ENCODE results near the gene TAF11. TPM values are rescaled to one million over a fixed set of nuclear protein-coding genes. Genes with fewer than 3 reads are reported as not detected.
A peak's percentile ranks its signal among the peaks of the same experiment; 100 is the strongest.
"Not testable (repeated sequence)": the region's sequence is repeated elsewhere in the genome, so short reads cannot be mapped to it uniquely, and the experiment has no call there.

Gene TAF11
- total RNA-seq, 1 donor from 2014 or later, result 37.3 TPM

DNA sequence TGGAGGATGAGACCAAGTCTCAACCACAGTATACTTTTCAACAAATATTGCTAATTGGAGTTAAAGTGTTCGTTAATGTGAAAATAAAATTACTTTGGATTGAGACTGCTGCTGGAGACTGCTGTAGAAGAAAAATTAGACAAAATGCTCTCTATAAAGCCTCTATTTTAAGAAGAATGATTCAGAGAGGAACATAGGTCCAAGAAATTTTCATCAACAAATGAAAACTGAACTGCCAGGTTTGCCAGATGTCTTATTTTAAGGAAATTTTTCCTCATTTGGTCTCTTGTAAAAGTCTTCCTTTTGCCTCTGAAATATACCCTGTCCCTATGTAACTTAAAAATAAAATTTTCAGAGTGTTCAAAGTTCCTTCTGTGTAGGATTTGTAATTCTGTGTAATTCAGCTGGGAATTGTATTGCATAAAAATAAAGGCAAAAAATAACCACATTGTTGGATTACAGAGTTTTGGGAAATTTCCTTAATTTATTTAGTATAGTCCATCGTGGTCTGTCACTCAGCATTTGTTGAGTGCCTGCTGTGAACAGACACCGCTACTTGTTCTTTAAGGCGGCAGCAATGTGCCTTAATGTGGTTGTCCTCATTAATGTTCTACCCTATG is 28.6 kb upstream of the TAF11 start:
- H3K4me3 Mint-ChIP-seq, result no peak overlapping the region
- peaks cover 23% of the 10 kb centered on the region for H3K4me1 Mint-ChIP-seq
- no peak overlapping the region for H3K27ac Mint-ChIP-seq
- H3K36me3 Mint-ChIP-seq (ENCODE audit: low read depth), result peaks cover 7% of the 10 kb centered on the region
- DNase-seq, result no peak
- intact Hi-C loops (cut with micrococcal nuclease), result loop anchor here (10.0 kb wide), 1 partner anchor 308 kb away; no protein-coding TSS in a partner anchor
- H3K27me3 Mint-ChIP-seq, result peaks cover 17% of the 10 kb centered on the region
- no peaks in the 10 kb centered on the region for H3K9me3 Mint-ChIP-seq

DNA sequence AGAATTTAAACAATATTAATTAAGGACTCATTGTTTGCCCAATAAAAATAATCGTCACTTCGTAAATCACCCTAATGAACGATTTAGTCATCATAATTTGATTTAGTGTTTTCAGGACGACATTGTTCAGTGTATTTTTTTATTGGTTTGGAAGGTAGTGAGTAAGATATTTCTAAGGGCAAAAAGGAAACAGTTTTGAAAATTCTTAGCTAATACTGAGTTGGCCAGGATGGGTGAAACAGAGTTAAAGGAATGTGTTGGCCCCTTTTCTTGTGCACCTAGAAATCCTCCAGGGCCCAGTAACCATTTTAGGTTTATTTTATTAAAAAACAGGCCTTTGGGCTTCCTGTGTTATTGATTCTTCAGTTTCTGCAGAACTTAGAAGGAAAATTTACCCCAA is 26.5 kb upstream of the TAF11 start:
- Mint-ChIP-seq H3K4me3 (no peak overlapping the region), H3K27ac (no peak overlapping the region), H3K27me3 (peaks cover 35% of the 10 kb centered on the region), H3K9me3 (no peaks in the 10 kb centered on the region), H3K4me1 (peaks cover 33% of the 10 kb centered on the region), H3K36me3 (ENCODE audit: low read depth) (peaks cover 7% of the 10 kb centered on the region)
- DNase-seq, result no peak
- intact Hi-C loops (cut with micrococcal nuclease), result loop anchor here (10.0 kb wide), 1 partner anchor 310 kb away; no protein-coding TSS in a partner anchor

DNA sequence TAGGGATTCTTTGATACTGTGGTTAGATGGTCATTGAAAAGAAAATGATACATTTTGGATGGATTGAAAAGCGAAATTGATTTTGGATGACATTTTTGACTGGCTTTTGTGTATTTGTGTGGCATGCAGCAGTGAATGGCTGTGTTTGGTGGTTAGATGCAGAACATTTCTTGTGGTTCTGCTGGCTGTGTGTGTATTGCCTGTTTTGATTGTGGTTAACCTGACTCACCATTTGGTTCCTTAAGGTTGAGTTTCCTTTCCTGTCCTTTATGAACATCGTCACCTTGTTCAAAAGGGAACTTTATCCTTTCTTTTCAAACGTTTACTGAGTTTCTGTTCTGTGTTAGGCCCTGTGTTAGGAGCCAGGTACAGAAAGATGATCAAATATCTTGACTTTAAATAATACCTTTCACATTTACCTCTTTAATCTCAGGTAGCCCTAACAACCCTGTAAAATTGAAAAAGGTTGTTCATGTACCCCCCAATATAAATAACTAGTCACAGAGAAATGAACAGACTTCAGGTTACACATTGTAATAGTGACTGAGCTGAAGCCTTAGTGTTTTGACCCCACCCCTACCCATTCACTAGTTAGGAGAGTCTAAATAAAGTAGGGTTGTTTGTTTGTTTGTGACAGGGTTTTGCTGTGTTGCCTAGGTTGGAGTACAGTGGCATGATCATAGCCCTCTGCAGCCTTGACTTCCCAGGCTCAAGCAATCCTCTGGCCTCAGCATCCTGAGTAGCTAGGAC is 25.0 kb upstream of the TAF11 start:
- H3K36me3 Mint-ChIP-seq (ENCODE audit: low read depth), result peaks cover 5% of the 10 kb centered on the region
- H3K27me3 Mint-ChIP-seq, result peaks cover 45% of the 10 kb centered on the region
- peaks cover 35% of the 10 kb centered on the region for H3K4me1 Mint-ChIP-seq
- intact Hi-C loops (cut with micrococcal nuclease), result loop anchor here (1.0 to 10.0 kb wide), 2 partner anchors 25 to 312 kb away; partner anchors contain the start of gene TAF11
- peak overlapping the region; percentile 64 for H3K4me3 Mint-ChIP-seq
- H3K27ac Mint-ChIP-seq, result peak overlapping the region; percentile 87
- peak; percentile 85 for DNase-seq
- H3K9me3 Mint-ChIP-seq, result no peaks in the 10 kb centered on the region

DNA sequence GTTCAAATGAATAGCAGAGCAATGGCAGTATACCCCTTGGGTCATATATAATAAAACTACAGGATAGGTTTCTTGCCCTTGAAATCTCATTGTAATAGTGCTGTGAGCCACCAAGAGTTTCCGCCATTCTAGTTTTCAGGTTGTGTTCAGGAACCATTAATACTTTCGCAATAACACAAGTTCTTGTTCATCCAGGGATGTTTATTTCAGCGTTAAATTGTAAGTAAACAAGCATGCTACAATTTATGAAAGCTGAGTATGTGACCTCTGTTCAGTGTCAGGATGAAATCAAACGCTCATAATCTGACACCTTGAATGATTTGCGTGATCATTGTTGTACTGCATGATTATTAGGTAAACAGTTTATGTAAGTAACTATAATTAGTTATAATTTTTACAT is 24.0 kb upstream of the TAF11 start:
- peaks cover 49% of the 10 kb centered on the region for H3K27me3 Mint-ChIP-seq
- DNase-seq, result no peak
- intact Hi-C loops (cut with micrococcal nuclease), result loop anchor here (1.0 to 10.0 kb wide), 2 partner anchors 24 to 313 kb away; partner anchors contain the start of gene TAF11
- H3K36me3 Mint-ChIP-seq (ENCODE audit: low read depth), result peaks cover 4% of the 10 kb centered on the region
- H3K4me1 Mint-ChIP-seq, result peaks cover 36% of the 10 kb centered on the region
- H3K27ac Mint-ChIP-seq, result no peak overlapping the region
- H3K9me3 Mint-ChIP-seq, result no peaks in the 10 kb centered on the region
- H3K4me3 Mint-ChIP-seq, result no peak overlapping the region

DNA sequence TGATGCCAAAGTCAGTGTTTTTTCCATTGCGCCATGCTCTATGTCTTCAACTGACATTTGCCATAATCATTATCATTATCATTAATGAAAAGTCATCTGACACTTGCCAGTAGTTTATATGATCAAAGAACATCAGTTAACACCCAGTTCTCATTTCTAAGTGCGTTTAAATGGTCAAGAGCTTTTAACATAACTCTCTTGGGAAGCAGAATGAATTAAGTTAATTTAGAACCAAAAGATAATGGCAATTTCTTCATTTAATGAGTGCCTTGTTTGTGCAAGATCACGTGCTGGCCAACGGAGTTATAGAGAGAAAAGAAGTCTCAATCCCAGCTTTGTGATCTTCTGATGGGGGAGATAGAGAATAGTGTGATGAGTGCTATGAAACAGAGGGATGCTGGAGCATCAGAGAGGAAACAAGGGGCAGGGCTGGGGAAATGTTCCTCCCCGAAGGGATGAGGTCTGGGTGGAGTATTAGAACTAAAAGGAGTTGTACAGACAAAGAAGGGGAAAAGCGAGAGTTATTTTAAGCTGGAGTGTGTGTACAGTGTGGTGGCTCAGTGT is 21.6 kb upstream of the TAF11 start:
- Mint-ChIP-seq H3K27ac (no peak overlapping the region), H3K36me3 (ENCODE audit: low read depth) (peaks cover 4% of the 10 kb centered on the region), H3K4me3 (no peak overlapping the region), H3K9me3 (no peaks in the 10 kb centered on the region), H3K4me1 (peaks cover 43% of the 10 kb centered on the region), H3K27me3 (peaks cover 59% of the 10 kb centered on the region)
- intact Hi-C loops (cut with micrococcal nuclease), result no loop called here
- no peak for DNase-seq

DNA sequence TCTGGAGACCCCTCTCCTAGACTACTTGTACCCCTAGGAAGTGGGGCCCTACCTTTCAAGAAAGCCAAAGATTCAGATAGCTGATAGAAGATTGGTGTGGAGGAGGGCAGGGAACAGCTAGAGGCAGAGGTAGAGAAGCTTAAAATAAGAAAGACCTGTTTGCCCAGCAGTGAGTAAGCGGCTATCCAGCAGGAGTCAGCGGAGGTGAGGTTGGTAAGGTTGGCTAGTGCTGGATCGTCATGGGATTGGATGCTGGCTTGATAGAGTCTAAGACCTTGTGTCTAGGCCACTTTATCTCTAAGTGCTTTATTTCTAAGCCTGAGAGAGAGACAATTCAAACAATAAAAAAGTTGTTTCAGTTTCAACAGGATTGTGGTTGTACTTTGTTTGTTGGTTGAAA is 20.4 kb upstream of the TAF11 start:
- Mint-ChIP-seq H3K4me1 (peaks cover 38% of the 10 kb centered on the region), H3K9me3 (no peaks in the 10 kb centered on the region), H3K4me3 (no peak overlapping the region), H3K27me3 (peaks cover 59% of the 10 kb centered on the region), H3K36me3 (ENCODE audit: low read depth) (peaks cover 4% of the 10 kb centered on the region), H3K27ac (no peak overlapping the region)
- no peak for DNase-seq
- intact Hi-C loops (cut with micrococcal nuclease), result no loop called here

DNA sequence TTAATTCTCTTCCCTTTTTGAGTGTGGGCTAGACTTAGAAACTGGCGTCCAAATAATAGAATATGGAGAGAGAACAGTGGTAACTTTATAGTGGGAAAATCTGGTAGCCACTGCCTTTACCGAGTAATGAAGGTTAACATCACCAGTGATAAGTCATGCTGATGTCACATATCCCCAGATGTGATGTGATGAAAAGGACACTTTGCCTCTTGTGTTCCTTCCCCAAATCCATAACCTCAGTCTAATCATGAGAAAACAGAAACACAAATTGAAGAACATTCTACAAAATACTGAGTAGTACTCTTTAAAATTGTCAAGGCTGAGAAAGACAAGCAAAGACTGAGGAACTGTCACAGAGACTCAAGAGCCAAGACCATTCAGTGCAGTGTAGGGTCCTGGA is 19.0 kb upstream of the TAF11 start:
- Mint-ChIP-seq H3K4me3 (no peak overlapping the region), H3K36me3 (ENCODE audit: low read depth) (no peaks in the 10 kb centered on the region), H3K27ac (no peak overlapping the region), H3K9me3 (no peaks in the 10 kb centered on the region), H3K4me1 (peaks cover 26% of the 10 kb centered on the region), H3K27me3 (peaks cover 51% of the 10 kb centered on the region)
- intact Hi-C loops (cut with micrococcal nuclease), result no loop called here
- DNase-seq, result no peak

DNA sequence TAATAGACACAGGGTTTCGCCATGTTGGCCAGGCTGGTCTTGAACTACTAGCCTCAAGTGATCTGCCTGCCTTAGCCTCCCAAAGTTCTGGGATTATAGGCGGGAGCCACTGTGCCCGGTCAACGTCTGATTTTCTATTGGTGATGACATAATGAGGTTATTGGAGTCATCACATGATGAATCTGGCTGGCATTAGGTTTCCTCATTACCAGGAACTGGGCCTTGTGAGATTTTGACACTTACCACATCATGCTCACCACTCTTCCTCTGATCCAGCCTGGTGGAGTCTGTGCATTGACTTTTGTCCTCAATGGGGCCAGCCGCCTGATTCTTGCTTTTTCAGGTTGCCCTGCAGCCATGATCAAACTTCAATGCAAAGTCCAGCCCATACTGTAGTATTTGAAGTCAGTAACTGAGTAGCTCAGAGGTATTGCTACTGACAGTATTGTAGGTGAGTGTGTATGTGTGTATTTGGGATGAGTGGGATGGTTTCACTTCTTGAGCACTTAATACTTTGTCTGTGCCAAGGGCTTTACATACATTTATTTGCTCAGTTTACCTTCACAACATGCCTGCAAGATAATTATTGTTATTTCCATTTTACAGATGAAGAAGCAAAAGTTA is 17.3 kb upstream of the TAF11 start:
- no peak overlapping the region for H3K27ac Mint-ChIP-seq
- no peaks in the 10 kb centered on the region for H3K9me3 Mint-ChIP-seq
- H3K27me3 Mint-ChIP-seq, result peaks cover 34% of the 10 kb centered on the region
- no peaks in the 10 kb centered on the region for H3K36me3 Mint-ChIP-seq (ENCODE audit: low read depth)
- no peak for DNase-seq
- peaks cover 19% of the 10 kb centered on the region for H3K4me1 Mint-ChIP-seq
- no peak overlapping the region for H3K4me3 Mint-ChIP-seq
- intact Hi-C loops (cut with micrococcal nuclease), result no loop called here

DNA sequence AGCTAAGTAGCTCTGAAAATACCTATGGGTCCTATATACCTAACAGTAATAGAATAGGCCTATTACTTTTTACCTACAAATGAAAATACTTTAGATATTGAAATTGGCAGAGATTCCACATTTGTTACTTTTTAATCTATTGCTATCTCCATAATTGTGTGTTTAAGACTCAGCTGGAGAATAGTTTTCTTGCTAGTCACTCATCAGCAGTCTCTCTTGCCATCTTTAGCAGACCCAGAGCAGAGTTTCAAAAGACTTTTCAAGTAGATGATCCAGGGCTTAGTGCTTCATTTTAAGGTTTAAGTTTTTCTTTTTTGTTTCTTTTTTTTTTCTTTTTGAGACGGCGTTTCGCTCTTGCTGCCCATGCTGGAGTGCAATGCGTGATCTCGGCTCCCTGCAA is 14.1 kb upstream of the TAF11 start:
- H3K4me3 Mint-ChIP-seq, result no peak overlapping the region
- H3K9me3 Mint-ChIP-seq, result no peaks in the 10 kb centered on the region
- H3K4me1 Mint-ChIP-seq, result peaks cover 7% of the 10 kb centered on the region
- no peak for DNase-seq
- intact Hi-C loops (cut with micrococcal nuclease), result no loop called here
- no peaks in the 10 kb centered on the region for H3K36me3 Mint-ChIP-seq (ENCODE audit: low read depth)
- H3K27ac Mint-ChIP-seq, result no peak overlapping the region
- peaks cover 14% of the 10 kb centered on the region for H3K27me3 Mint-ChIP-seq

DNA sequence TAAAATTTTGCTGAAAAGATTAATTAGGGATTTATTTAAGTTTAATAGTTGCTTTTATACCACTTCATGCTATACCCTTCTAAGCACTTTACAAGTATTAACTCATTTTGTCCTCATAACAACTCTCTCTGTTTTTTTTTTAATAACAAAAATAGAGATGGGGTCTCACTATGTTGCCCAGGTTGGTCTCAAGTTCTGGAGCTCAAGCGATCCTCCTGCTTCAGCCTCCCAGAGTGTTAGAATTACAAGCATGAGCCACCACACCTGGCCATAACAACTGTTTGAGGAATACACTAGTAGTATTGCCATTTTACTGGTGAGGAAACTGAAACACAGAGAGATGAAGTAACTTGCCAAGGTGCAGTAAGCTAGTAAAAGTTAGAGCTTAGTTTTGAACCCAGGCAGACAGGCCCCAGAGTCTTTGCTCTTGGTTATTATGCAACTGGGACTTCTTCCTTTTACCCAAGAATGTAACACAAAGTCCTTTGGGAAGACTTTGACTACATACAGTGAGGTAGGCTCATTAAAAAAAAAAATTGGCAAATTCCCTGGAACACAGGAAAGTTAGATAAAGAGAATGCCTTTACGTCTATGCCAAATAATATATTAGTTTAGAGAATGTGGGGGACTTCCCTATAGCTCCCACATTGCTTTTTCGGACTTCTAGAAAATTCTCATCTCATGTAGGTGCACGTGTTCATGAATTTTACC is 12.6 kb upstream of the TAF11 start:
- intact Hi-C loops (cut with micrococcal nuclease), result no loop called here
- no peak for DNase-seq
- Mint-ChIP-seq H3K27me3 (no peaks in the 10 kb centered on the region), H3K27ac (no peak overlapping the region), H3K4me3 (no peak overlapping the region), H3K9me3 (no peaks in the 10 kb centered on the region), H3K36me3 (ENCODE audit: low read depth) (no peaks in the 10 kb centered on the region), H3K4me1 (peaks cover 7% of the 10 kb centered on the region)

DNA sequence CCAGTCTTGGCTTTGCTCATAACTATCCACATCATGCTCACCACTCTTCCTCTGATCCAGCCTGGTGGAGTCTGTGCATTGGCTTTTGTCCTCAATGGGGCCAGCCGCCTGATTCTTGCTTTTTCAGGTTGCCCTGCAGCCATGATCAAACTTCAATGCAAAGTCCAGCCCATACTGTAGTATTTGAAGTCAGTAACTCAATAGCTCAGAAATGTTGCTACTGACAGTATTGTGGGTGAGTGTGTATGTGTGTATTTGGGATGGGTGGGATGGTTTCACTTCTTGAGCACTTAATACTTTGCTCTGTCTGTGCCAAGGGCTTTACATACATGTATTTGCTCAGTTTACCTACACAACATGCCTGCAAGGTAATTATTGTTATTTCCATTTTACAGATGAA is 11.9 kb upstream of the TAF11 start:
- intact Hi-C loops (cut with micrococcal nuclease); H3K27ac Mint-ChIP-seq; H3K4me3 Mint-ChIP-seq; H3K9me3 Mint-ChIP-seq; H3K36me3 Mint-ChIP-seq (ENCODE audit: low read depth); H3K27me3 Mint-ChIP-seq; H3K4me1 Mint-ChIP-seq; DNase-seq: not testable (repeated sequence)

DNA sequence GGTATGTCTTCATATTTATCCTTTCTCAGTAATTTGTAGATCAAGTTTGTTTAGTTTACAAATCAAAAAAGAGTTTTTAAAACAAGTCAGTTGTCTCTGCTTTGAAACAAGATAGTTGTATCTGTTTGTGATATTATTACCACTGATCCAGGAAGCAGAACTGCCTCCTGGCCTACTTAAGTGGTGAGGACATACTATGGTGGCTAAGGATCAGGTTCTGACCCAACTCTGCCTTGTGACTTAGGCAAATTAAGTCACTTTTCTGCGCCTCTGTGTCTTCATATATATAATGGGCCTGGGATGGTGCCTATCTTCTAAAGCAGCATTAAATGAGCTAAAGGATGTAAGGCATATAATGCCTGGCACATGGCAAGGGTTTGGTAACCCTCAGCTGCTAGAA is 9.9 kb upstream of the TAF11 start:
- no peaks in the 10 kb centered on the region for H3K9me3 Mint-ChIP-seq
- H3K36me3 Mint-ChIP-seq (ENCODE audit: low read depth), result no peaks in the 10 kb centered on the region
- intact Hi-C loops (cut with micrococcal nuclease), result no loop called here
- DNase-seq, result no peak
- H3K4me3 Mint-ChIP-seq, result no peak overlapping the region
- no peaks in the 10 kb centered on the region for H3K4me1 Mint-ChIP-seq
- H3K27ac Mint-ChIP-seq, result no peak overlapping the region
- H3K27me3 Mint-ChIP-seq, result peaks cover 2% of the 10 kb centered on the region

DNA sequence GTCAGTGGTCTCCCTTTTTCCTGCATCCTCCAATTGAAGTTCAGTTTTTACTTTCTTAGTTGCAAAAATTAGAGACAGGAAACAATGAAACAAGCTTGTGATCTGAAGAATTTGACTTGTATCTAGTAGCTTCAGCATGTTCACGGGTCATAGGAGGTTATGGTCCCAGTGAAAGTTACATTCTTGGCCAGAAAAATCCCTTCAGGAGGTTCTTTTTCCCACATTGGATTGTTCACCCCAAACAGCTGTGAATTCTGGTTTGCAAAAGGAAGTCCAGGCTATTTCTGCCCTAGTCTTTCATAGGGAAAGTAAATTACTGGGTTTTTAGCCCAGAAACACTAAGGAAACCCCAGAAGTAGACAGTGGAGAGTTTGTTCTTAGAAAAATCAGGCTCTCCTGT is 9.3 kb upstream of the TAF11 start:
- H3K36me3 Mint-ChIP-seq (ENCODE audit: low read depth), result no peaks in the 10 kb centered on the region
- H3K27me3 Mint-ChIP-seq, result peaks cover 2% of the 10 kb centered on the region
- peaks cover 2% of the 10 kb centered on the region for H3K4me1 Mint-ChIP-seq

More for the DNA sequence above, 9.3 kb upstream of the TAF11 start:
- intact Hi-C loops (cut with micrococcal nuclease), result no loop called here
- Mint-ChIP-seq H3K9me3 (no peaks in the 10 kb centered on the region), H3K4me3 (no peak overlapping the region), H3K27ac (no peak overlapping the region)
- DNase-seq, result no peak

Measured in activated CD4-positive, alpha-beta T cell treated with anti-CD3 and anti-CD28 coated beads, Interleukin-2, amount 10 ng/mL, durations not matched to agents 24 days and 14 days (primary cell).